Measurements from ENCODE around the gene CERT1. TPM values are rescaled to one million over a fixed set of nuclear protein-coding genes. Genes with fewer than 3 reads are reported as not detected.

The CERT1 gene
- total and polyA plus RNA-seq, 2 donors (not counting 3 experiments of a cell fraction or from before 2014, with no cell fraction given), result 8.0 to 21.3 TPM

DNA sequence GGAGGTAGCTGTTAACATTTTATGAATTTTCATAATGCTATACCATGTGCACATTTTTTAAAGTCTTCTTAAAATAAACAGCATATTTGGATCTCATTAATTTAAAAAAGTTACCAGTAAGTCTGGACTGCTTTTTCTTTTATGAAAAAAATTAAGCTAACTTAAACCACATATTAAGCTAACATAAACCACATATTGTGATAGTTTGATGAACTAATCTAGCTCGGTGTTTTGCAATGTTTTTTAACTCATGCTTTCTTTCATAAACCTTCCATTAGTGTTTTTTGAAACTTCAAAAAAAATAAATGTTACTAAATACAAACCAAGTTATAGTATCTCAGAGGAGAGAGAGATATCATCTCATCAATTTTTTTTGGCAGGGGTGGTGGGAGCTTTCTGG lies 26.8 kb upstream of the CERT1 start:
- no peak overlapping the region for H2AFZ ChIP-seq (ENCODE audit: low read depth, low read length)
- no peaks in the 10 kb centered on the region for H4K20me1 ChIP-seq (replicated peaks; ENCODE audit: control insufficient read depth, extremely low read depth, insufficient read depth, low read length)
- no TSS peak for BruUV-seq (replicated peaks)
- H3K27ac ChIP-seq (ENCODE audit: insufficient read depth, low read depth, low read length), result no peak overlapping the region
- dilution Hi-C loops (cut with MboI; ENCODE audit: extremely low pct_ligation_motif_present, low sequenced_read_pairs) (no loop called here), intact Hi-C loops (cut with micrococcal nuclease) (no loop called here)
- TF ChIP-seq POLR2A (IDR thresholded peaks at IDR 0.05; ENCODE audit: low read depth, low read length) (no peak), MAX (IDR thresholded peaks at IDR 0.05; ENCODE audit: insufficient read depth, insufficient read length) (no peak)
- H3K4me2 ChIP-seq (ENCODE audit: insufficient read depth, low read length), result no peak overlapping the region
- no peaks in the 10 kb centered on the region for H3K36me3 ChIP-seq (ENCODE audit: control insufficient read depth in 2 of 2, extremely low read depth in 1 of 2, insufficient read depth in 2 of 2, low read length in 2 of 2)
- ChIA-PET CTCF (interaction anchor here (1.1 kb wide), 1 partner anchor 20 kb away, joined by 5 read pairs; no protein-coding TSS in a partner anchor), POLR2A (no interaction called here)
- H3K9ac ChIP-seq (replicated peaks; ENCODE audit: extremely low read depth, insufficient read depth, low read length), result no peak overlapping the region
- no peaks in the 10 kb centered on the region for H3K4me1 ChIP-seq (ENCODE audit: control insufficient read depth, extremely low read depth, insufficient read depth, low read length)
- DNase-seq (ENCODE audit: low read depth, low spot score) (no peak), FAIRE-seq (peak; percentile 68)
- no peaks in the 10 kb centered on the region for H3K9me3 ChIP-seq (replicated peaks; ENCODE audit: control insufficient read depth, insufficient read depth, low read length)
- H3K27me3 ChIP-seq (ENCODE audit: control insufficient read depth in 2 of 2, insufficient read depth in 2 of 2, low read length in 2 of 2), result no peaks in the 10 kb centered on the region
- H3K9me1 ChIP-seq (replicated peaks; ENCODE audit: control insufficient read depth, extremely low read depth, insufficient read depth, low read length), result no peaks in the 10 kb centered on the region
- no peak overlapping the region for H3K4me3 ChIP-seq (replicated peaks in 1 of 3; ENCODE audit: insufficient read depth in 1 of 3, low read depth in 1 of 3, low read length in 3 of 3)
- peaks cover 41% of the 10 kb centered on the region for H3K79me2 ChIP-seq (ENCODE audit: control insufficient read depth, insufficient read depth, low read length)

GRCh38 chr5:75536694-75537360 lies 25.4 kb upstream of the CERT1 start:
- no peak for TF ChIP-seq JUN (IDR thresholded peaks at IDR 0.05; ENCODE audit: borderline replicate concordance, insufficient read depth, insufficient read length, low read depth)
- no peak for TF ChIP-seq MYC (IDR thresholded peaks at IDR 0.05; ENCODE audit: low read depth, low read length)
- Histone ChIP-seq H3K36me3 (ENCODE audit: control insufficient read depth in 2 of 2, extremely low read depth in 1 of 2, insufficient read depth in 2 of 2, low read length in 2 of 2) (no peaks in the 10 kb centered on the region), H3K4me3 (replicated peaks in 1 of 3; ENCODE audit: insufficient read depth in 1 of 3, low read depth in 1 of 3, low read length in 3 of 3) (no peak overlapping the region), H3K4me2 (ENCODE audit: insufficient read depth, low read length) (no peak overlapping the region), H3K9me1 (replicated peaks; ENCODE audit: control insufficient read depth, extremely low read depth, insufficient read depth, low read length) (no peaks in the 10 kb centered on the region), H3K4me1 (ENCODE audit: control insufficient read depth, extremely low read depth, insufficient read depth, low read length) (no peaks in the 10 kb centered on the region), H3K79me2 (ENCODE audit: control insufficient read depth, insufficient read depth, low read length) (peaks cover 52% of the 10 kb centered on the region), H2AFZ (ENCODE audit: low read depth, low read length) (no peak overlapping the region), H3K27me3 (ENCODE audit: control insufficient read depth in 2 of 2, insufficient read depth in 2 of 2, low read length in 2 of 2) (no peaks in the 10 kb centered on the region), H4K20me1 (replicated peaks; ENCODE audit: control insufficient read depth, extremely low read depth, insufficient read depth, low read length) (no peaks in the 10 kb centered on the region), H3K27ac (ENCODE audit: insufficient read depth, low read depth, low read length) (no peak overlapping the region), H3K9me3 (replicated peaks; ENCODE audit: control insufficient read depth, insufficient read depth, low read length) (no peaks in the 10 kb centered on the region), H3K9ac (replicated peaks; ENCODE audit: extremely low read depth, insufficient read depth, low read length) (no peak overlapping the region)
- CTCF ChIA-PET, result interaction anchor here (0.6 to 1.2 kb wide), 2 partner anchors 11 to 29 kb away, joined by 3 to 4 read pairs; no protein-coding TSS in a partner anchor
- BruUV-seq (replicated peaks), result no TSS peak
- DNase-seq (ENCODE audit: low read depth, low spot score) (no peak), FAIRE-seq (no peak)
- intact Hi-C loops (cut with micrococcal nuclease) (no loop called here), dilution Hi-C loops (cut with MboI; ENCODE audit: extremely low pct_ligation_motif_present, low sequenced_read_pairs) (no loop called here)
- POLR2A ChIA-PET, result no interaction called here

Measured in endothelial cell of umbilical vein (primary cell).